ENCODE data around the gene MRPL53. TPM values are rescaled to one million over a fixed set of nuclear protein-coding genes. Genes with fewer than 3 reads are reported as not detected.

MRPL53 gene
- total and polyA plus RNA-seq, 2 of the 13 experiments (the other 11 are each of a cell fraction or from before 2014, with no cell fraction given), result 34.3 to 51.9 TPM

DNA sequence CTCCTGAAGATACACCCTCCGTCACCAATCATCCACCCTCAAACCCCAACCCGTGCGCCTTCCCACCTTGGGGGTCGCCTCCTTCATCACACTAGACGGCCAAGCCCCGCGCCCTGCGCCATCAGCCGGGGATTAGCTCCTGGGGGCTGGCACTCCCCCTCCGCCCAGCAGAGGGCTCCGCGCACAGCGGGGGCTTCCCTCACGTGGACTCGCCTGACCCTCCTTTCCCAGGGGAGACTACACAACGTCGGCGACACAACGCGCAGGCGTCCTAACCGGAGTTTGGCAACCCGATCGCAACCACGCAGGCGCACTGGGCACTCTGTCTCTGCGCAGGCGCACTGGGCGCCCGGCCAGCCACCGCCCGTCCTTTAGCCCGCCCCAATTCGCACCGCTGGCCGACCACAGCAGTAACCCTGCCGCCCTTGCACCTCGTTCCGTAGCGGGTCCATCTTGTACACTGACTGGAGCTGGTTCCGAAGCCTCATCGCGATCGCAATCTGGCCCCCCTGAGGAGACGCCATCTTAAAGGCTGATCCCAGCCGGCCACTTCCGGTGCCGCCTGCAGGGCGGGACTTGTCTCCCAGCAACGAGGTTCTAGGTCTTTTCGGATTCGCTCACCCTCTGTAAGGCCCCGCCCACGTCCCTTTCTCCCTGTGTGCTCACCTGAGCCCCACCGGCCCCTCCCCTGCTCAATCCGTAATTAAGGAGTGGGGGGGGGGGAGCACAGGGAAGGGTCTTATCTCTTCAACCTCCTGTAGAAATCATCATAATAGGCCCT is 34.9 kb upstream of the MRPL53 start, which contains the start of gene PCGF1 (continued):
- TF ChIP-seq, protein P1, sequence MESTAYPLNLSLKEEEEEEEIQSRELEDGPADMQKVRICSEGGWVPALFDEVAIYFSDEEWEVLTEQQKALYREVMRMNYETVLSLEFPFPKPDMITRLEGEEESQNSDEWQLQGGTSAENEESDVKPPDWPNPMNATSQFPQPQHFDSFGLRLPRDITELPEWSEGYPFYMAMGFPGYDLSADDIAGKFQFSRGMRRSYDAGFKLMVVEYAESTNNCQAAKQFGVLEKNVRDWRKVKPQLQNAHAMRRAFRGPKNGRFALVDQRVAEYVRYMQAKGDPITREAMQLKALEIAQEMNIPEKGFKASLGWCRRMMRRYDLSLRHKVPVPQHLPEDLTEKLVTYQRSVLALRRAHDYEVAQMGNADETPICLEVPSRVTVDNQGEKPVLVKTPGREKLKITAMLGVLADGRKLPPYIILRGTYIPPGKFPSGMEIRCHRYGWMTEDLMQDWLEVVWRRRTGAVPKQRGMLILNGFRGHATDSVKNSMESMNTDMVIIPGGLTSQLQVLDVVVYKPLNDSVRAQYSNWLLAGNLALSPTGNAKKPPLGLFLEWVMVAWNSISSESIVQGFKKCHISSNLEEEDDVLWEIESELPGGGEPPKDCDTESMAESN (CRISPR knock-in tag; conservative IDR thresholded peaks at IDR 0.05), result peak; percentile 94
- peak; percentile 93 for TF ChIP-seq NR2C2 (CRISPR knock-in tag; IDR thresholded peaks at IDR 0.05; ENCODE audit: borderline replicate concordance)
- peak; percentile 24; the same call in 1 of the 2 replicates for TF ChIP-seq SMAD9 (CRISPR knock-in tag; IDR thresholded peaks at IDR 0.05)
- peak; percentile 93 for TF ChIP-seq SALL1 (CRISPR knock-in tag; IDR thresholded peaks at IDR 0.05)
- peak; percentile 92 for TF ChIP-seq IRF2 (CRISPR knock-in tag; IDR thresholded peaks at IDR 0.05)
- no peak for TF ChIP-seq XBP1 (CRISPR knock-in tag; IDR thresholded peaks at IDR 0.05)
- no peak for TF ChIP-seq U2AF2 (IDR thresholded peaks at IDR 0.05; ENCODE audit: low read depth, low read length)
- TF ChIP-seq, protein P2, sequence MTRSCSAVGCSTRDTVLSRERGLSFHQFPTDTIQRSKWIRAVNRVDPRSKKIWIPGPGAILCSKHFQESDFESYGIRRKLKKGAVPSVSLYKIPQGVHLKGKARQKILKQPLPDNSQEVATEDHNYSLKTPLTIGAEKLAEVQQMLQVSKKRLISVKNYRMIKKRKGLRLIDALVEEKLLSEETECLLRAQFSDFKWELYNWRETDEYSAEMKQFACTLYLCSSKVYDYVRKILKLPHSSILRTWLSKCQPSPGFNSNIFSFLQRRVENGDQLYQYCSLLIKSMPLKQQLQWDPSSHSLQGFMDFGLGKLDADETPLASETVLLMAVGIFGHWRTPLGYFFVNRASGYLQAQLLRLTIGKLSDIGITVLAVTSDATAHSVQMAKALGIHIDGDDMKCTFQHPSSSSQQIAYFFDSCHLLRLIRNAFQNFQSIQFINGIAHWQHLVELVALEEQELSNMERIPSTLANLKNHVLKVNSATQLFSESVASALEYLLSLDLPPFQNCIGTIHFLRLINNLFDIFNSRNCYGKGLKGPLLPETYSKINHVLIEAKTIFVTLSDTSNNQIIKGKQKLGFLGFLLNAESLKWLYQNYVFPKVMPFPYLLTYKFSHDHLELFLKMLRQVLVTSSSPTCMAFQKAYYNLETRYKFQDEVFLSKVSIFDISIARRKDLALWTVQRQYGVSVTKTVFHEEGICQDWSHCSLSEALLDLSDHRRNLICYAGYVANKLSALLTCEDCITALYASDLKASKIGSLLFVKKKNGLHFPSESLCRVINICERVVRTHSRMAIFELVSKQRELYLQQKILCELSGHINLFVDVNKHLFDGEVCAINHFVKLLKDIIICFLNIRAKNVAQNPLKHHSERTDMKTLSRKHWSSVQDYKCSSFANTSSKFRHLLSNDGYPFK (CRISPR knock-in tag; IDR thresholded peaks at IDR 0.05; ENCODE audit: borderline replicate concordance), result peak; percentile 96; the same call in 1 of the 2 replicates
- TF ChIP-seq, protein P3, sequence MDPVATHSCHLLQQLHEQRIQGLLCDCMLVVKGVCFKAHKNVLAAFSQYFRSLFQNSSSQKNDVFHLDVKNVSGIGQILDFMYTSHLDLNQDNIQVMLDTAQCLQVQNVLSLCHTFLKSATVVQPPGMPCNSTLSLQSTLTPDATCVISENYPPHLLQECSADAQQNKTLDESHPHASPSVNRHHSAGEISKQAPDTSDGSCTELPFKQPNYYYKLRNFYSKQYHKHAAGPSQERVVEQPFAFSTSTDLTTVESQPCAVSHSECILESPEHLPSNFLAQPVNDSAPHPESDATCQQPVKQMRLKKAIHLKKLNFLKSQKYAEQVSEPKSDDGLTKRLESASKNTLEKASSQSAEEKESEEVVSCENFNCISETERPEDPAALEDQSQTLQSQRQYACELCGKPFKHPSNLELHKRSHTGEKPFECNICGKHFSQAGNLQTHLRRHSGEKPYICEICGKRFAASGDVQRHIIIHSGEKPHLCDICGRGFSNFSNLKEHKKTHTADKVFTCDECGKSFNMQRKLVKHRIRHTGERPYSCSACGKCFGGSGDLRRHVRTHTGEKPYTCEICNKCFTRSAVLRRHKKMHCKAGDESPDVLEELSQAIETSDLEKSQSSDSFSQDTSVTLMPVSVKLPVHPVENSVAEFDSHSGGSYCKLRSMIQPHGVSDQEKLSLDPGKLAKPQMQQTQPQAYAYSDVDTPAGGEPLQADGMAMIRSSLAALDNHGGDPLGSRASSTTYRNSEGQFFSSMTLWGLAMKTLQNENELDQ (CRISPR knock-in tag; IDR thresholded peaks at IDR 0.05; ENCODE audit: borderline replicate concordance), result 0 out of 2 replicates have a peak, but pooled peaks have one; percentile 10
- no peak for TF ChIP-seq MBD4 (IDR thresholded peaks at IDR 0.05; ENCODE audit: borderline replicate concordance, low read length)
- no peak; the same call in 1 of the 2 replicates for TF ChIP-seq ZFP82 (CRISPR knock-in tag; IDR thresholded peaks at IDR 0.05; ENCODE audit: borderline replicate concordance)
- TF ChIP-seq, protein P4, sequence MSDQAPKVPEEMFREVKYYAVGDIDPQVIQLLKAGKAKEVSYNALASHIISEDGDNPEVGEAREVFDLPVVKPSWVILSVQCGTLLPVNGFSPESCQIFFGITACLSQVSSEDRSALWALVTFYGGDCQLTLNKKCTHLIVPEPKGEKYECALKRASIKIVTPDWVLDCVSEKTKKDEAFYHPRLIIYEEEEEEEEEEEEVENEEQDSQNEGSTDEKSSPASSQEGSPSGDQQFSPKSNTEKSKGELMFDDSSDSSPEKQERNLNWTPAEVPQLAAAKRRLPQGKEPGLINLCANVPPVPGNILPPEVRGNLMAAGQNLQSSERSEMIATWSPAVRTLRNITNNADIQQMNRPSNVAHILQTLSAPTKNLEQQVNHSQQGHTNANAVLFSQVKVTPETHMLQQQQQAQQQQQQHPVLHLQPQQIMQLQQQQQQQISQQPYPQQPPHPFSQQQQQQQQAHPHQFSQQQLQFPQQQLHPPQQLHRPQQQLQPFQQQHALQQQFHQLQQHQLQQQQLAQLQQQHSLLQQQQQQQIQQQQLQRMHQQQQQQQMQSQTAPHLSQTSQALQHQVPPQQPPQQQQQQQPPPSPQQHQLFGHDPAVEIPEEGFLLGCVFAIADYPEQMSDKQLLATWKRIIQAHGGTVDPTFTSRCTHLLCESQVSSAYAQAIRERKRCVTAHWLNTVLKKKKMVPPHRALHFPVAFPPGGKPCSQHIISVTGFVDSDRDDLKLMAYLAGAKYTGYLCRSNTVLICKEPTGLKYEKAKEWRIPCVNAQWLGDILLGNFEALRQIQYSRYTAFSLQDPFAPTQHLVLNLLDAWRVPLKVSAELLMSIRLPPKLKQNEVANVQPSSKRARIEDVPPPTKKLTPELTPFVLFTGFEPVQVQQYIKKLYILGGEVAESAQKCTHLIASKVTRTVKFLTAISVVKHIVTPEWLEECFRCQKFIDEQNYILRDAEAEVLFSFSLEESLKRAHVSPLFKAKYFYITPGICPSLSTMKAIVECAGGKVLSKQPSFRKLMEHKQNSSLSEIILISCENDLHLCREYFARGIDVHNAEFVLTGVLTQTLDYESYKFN (CRISPR knock-in tag; conservative IDR thresholded peaks at IDR 0.05), result peak; percentile 60
- TF ChIP-seq ZC3H13 (CRISPR knock-in tag; IDR thresholded peaks at IDR 0.05), result peak; percentile 100
- TF ChIP-seq SNAI1 (CRISPR knock-in tag; IDR thresholded peaks at IDR 0.05; ENCODE audit: borderline replicate concordance), result 0 out of 2 replicates have a peak, but pooled peaks have one; percentile 0
- peak; percentile 86; the same call in 1 of the 2 replicates for TF ChIP-seq ZNF569 (CRISPR knock-in tag; IDR thresholded peaks at IDR 0.05; ENCODE audit: borderline replicate concordance)
- TF ChIP-seq TEAD3 (CRISPR knock-in tag; optimal IDR thresholded peaks at IDR 0.05; ENCODE audit: borderline replicate concordance), result peak; percentile 66
- TF ChIP-seq ZNF17 (CRISPR knock-in tag; IDR thresholded peaks at IDR 0.05), result no peak

All from HepG2 (cell line).